NB4 (cell line): ENCODE measurements around the gene CCDC47.

Experiments
- CTCF ChIP-seq: IDR thresholded peaks from one replicate; pipeline ENCODE4 v1.5.1; 2012; ENCODE audit warnings: low read depth, low read length
- MYC ChIP-seq: IDR thresholded peaks from 2 replicates; pipeline ENCODE4 v1.6.1; 2011; ENCODE audit warnings: low read depth, low read length

GRCh38 chr17:63792055-63792729, 18.8 kb upstream of the CCDC47 start:
- no peak for TF ChIP-seq CTCF
- TF ChIP-seq MYC = no peak
